IPS DF 4.7 (cell line): Measurements from ENCODE around the gene VAV3.

ENCODE experiments used
- DNase-seq: peaks from one replicate; pipeline ENCODE4 v3.0.0-alpha.2; 2013; ENCODE audit warnings: low spot score; ENCODE audit errors: extremely low read depth

Gene VAV3

DNA sequence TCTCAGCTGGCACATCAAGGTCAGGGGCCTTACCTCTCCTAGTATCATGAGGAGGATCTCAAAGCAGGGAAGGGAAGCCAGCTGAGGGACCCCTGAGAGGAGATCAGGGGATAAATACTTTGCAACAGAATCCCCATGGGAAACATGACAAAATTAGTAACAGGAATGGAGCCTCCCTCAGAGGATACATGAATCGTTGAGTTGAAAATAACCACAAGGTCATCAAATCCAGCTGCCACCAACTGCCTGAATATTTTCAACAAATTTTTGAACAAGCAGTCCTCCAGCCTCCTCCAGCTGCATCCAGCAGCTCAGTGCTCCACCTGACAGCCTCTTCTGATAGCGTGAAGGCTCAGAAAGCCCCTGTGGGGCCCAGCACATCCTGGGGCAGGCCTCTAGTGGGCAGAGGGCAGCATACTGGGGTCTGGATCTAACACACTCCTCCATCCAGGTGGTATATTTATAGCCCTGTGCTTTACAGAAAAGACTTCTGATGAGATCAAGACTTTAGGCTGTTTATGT lies 419.9 kb downstream of the VAV3 start:
- no peak for DNase-seq

DNA sequence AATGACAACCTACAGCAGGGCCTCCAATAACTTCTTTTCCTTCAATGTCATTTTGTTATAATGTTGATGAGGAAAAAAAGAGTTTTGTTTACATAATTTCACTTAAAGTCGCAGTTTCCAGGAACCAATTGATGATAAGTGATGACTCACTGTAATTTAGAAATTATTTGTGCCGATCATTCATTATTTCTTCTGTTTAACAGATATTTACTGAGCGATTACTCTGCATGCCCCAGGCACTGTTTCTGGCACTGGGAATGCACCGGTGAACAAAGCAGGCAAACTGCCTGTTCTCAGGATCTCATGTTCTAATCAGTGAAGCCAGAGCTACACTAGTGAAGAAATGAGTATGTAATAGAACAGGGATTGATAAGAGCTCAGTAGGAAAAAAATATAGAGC lies 420.7 kb downstream of the VAV3 start:
- no peak for DNase-seq

DNA sequence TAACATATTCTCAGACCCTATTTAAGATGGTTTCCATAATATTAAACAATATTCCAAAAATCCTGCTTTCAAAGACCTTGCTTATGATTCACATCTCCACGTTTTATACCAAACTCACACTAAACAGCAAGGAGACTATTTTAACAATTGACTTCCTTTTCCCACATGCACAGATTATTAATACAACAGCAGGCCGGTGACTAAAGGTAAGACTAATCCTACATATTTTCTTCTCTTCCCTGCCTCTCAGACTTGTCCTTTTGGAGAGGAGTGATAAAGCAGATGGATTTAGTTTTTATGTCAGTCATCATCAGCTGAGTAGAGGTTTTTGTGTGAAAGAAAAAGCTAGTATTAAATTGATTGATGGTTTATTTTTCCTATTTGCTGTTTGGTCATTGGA lies 423.6 kb downstream of the VAV3 start:
- DNase-seq = no peak

DNA sequence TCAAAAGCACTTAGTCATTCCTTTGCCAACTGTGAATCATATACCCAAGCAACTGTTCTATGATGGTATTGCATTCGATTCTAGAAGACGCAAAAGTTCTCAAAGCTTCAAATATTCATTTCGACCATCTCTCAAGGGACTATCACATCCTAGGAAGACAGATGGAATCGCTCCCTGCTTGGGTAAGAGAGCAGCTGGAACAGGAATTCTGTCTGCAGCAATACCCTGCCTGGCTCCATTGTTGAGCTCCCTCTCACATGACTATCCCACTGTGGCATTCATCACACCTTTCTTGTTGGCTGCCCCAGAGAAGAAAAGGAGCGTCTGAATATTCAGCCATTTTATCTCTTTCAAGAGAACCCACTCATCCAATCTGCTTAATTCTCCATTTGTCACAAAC lies 426.5 kb downstream of the VAV3 start:
- DNase-seq = no peak

DNA sequence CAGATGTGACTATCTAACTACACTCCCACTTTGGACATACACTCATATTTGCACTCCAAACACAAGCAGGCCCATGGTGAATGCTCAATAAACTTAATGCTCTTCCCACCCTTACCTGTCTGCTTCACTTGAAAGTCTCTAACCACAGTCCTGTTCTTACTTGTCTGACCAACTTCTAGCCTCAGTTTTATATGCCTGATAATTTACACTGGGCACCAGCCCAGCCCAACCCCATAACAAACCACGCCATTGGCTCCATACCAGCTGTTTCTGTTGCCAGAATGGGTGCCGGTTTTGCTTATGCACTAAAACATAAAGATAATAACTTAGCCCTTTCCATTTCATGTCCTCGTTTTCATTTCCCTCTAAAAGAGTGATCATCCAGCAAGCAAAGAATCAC lies 428.7 kb downstream of the VAV3 start:
- no peak for DNase-seq

DNA sequence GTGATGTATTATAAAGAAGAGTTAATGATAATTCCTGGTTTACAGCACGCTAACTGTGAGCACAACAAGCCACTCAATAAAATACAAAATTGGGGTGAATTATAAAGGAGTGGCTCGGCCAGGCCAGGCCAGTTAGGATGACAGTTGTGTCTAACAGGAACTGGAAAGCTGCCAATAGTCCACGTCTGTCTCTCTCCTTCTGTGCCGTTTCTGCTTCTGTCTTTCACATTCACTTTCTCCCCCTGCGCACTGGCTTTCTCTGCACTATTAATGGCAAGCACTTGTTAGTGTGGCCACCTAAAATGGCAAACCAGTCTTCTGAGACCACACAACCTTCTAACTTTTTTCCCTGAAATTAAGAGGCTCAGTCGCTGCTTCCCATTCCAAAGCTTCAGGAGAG lies 429.9 kb downstream of the VAV3 start:
- no peak for DNase-seq

DNA sequence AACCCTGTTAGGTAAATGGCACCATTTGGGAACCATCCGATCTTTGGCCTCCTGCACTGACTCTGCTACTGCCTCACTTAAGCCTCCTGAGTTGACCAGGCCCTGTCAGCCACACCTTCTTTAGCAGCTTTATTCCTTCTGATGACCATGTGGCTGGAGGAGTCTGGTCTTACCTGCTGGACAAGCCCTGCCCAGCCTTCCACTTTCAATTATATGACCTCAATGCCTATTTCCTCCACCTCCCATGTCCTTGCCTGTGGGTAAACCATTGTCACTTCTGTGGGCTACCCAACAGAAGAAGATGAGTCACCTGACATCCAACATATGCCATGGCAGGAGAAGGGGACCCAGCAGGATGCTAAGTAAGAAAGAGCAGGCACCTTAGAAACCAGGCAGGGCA lies 430.3 kb downstream of the VAV3 start:
- DNase-seq = no peak

DNA sequence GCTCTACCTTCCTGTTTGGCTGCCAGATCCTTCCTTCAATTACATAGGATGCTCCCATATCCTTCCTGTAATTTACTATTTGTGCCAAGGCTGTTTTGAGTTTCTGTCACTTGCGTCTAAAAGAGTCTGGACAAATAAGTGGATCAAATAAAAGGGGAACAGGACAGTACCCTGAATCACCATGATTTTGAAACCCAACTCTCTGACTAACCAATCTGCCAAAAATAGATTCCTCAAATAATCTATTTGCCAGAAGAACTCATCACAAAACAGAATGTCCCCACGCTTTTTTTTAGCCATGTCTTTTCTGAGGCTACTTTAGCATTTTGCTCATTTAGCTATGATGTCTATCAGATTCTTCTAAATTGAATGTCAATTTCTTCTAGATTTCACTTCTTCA lies 431.5 kb downstream of the VAV3 start:
- DNase-seq = no peak

DNA sequence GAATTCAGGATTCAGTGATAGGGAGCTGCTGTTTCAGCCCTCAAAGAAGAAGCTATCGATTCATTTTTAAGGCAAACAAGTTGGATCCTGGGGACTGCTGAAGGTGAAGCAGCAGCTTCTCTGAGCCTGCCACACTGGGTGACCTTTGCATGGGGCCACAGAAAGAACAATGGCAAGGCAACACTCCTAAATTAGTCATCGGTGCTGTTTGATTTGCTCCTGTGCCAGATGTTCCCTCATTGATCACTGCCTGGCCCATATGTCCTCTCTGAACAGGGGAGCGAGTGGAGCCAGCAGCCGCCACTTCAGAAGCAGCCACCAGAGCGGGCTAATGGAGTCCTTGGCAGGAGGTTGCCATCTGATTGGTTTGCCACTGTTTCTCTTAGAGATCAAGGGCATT lies 432.7 kb downstream of the VAV3 start:
- DNase-seq = no peak

DNA sequence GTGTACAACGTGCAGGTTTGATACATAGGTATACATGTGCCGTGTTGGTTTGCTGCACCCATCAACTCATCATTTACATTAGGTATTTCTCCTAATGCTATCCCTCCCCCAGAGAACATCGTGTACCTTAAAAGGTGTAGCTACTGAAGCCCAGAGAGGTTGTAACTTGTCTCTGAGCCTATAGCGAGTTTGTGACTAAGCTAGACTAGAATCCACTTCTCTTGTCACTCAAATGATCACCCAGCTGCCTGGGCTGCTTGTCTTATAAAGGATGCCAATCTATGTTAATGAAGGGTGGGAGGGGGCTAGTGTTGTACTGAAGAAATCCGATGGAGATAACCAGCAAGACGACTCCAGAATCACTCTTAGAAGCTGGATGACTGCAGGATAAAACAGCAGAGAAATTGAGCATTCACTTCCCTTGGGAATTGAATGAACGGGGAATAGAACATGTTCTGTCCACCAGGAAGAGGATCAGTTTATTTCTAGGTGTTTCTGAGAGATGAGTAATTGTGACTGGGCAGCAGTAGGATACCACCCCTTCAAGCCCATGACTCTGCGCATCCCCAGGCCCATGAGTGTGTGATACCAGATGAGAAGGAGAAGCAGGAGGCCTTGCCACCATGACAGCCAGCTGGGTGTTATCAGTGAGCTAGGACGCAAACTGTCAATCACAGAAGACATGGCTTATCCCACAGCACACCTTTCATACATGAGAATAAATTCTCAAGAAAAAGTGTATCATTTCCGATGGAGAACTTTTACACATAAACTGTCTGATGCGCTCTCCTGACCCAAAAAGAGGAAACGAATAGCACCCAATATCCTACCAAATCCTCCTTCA lies 433.7 kb downstream of the VAV3 start:
- DNase-seq = no peak

DNA sequence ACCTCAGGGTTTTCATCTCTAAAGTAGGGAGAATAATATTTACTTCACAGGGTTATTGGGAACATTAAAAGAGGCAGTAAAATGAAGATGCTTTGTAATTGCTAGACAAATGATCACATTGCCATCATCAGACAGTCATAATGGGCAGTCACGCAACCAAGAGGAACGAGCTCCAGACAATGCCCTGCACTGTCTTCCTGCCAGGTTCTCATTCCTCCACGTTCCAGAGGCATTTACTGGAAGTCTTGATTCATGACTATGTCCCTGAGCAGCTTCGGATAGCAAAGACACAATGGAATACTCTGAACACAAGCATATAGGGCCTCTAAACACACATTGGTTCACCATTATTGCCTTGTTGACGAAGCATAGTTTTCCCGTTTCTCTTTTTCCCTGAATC lies 434.4 kb downstream of the VAV3 start:
- no peak for DNase-seq

DNA sequence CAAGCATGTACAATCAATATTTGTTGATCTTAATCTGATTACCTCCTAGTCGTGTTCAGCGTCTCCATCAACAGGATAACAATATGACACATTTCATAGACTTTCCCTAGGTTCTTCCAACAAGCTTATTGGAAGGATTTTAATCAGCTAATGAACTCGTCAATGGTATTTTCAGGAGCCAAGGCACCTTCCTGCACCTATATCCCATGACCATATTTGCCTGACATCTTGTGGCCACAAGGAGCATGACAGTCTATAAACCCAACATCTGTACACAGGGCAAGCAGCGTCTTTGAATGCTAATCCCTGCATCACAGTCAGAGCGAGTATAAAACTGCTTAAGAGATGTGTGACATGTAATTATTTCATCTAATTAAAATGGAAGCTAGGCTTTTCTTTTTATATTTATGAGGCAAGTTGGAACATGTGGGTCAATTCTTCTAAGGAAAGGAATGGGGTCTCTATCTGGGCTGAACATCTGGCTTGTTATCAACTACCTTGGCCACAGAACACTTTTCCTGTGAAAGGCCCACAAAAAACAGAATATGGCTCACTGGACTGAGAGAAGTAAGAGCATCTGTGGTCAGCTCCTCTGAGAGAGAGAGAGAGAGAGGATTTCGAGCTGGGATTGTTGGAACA lies 435.4 kb downstream of the VAV3 start:
- DNase-seq = no peak

DNA sequence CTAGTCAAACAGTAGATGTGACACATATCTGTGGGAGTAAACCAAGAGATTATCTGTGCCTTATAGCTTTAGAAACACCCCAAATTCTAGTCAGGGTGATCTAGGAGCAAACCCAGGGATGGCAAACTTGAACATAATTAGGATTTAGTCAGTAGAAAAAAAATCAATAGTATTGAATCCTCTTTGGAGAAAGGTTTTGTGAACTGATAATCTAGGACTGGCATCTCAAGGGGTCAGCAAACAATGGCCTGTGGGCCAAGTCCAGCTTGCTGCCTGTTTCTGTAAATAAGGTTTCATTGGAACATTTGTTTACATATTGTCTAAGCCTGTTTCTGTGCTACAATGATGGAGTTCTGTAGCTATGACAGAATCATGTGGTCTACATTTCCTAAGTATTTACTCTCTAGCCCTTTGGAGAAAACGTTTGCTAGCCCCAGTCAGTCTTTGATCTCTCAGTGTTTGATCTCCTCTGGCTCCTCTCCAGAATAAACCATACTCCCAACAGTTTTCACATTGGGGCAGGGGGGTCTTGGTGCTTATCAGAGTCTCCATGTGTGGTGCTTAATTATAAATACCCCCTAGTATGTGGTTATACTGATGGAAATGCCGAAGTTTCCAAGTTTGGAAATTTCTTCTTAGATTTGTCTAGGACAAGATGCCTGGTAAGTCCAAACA lies 438.3 kb downstream of the VAV3 start:
- DNase-seq = no peak

DNA sequence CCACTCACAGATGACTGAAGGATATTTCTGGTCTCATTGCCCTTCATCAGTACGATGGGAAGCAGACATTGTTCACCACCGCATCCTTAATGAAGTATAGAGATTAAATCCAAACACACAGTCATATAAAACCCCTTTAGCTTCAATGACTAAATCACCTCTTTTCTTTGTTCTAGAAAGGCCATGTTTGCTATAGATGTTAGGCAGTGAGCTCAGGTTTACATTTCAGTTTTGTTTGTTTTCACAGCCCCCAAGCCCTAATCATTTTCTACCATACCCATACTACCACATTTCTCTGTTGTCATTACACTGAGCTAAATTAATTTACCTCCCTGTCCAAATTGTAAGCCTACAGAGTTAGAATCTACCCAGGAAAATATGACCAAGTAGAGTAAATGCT lies 439.0 kb downstream of the VAV3 start:
- DNase-seq = no peak

DNA sequence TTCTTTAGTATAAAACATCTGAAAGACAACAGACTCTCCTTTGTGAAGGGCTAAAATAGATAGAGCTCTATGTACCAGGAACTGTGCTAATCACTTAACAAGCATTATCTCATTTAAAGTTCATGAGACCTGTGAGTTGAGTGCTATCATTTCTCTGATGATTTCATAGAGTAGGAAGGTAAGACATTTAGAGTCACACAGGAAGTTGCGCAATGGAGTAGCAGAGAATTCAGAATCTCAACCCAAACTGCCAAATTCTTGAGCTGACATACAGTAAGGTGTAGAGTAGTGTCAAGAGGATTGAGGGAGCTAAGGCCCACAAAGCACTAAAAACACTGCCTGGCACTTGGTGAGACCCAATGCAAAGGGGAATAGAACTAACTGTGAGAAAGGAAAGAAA lies 439.8 kb downstream of the VAV3 start:
- no peak for DNase-seq

DNA sequence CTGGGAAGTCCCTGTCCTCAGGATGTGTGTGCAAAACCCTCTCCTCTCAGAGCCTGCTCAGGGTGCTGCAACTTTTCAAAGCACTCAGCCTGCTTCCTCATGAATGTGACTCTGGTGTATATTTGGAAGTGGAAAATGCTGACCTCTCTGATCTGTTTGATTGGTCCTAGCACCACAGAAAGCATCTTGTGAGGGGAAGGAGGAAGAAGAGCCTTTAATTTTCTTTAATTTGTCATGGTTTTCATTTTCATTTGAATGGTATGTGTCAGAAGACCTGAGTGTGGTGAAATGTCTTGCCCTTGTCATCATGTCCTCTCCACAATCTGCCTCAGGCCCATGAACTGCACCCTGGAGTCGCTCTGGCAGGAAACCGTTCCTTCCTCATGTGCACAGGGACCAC lies 440.7 kb downstream of the VAV3 start:
- DNase-seq = no peak

DNA sequence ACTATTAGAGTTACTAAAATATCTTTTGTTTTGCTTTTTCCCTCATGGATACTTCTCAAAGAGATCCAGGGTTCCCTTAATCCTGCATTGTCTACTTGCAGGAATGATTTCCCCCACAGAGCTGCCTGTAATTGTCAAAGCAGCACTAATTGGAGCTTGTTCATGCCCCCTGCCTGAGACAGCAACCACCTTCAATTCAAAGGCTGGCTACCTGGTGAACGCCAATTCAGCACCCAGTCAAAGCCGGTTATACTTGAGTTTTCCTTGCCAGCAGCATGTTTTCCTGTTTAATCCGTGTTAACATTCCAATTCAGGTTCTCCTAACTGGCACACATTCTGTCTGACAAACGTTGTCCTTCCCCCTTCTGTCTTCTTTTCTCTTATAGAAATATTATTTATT lies 441.2 kb downstream of the VAV3 start:
- no peak for DNase-seq

DNA sequence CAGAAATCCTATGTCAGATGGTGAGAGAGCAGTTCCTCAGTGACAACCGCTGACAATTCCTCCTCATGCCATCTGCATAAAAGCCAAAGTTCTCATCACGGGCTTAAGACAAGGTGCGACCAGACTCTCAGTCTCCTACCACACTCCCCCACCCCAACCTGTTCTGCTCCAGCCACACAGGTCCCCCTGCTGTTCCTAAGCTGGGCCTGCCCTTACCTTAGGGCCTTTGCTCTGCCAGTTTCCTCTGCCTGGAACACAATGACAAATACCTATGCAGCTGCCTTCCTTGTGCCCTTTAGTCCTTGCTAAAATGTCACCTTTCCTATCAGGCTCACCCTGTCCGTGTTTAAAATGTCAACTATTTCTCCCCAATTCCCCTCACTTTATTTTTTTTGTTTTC lies 441.9 kb downstream of the VAV3 start:
- no peak for DNase-seq
